GM18505 (cell line): Measurements from ENCODE around the gene C1QTNF4.

Experiments used
- ATAC-seq: cut with Tn5 transposase; IDR thresholded peaks from one replicate; pipeline ENCODE4 v1.9.1; 2021; ENCODE audit not compliant: unreplicated experiment
- POLR2A ChIP-seq: IDR thresholded peaks from 4 replicates; pipeline ENCODE4 v1.6.1; 2011; ENCODE audit warnings: borderline replicate concordance; ENCODE audit not compliant: insufficient read depth, insufficient read length; ENCODE audit errors: extremely low read depth

C1QTNF4 gene

GRCh38 chr11:47545298-47545697 is 48.9 kb downstream of the C1QTNF4 start:
- no peak for TF ChIP-seq POLR2A
- ATAC-seq = no peak

- ATAC-seq = no peak
- TF ChIP-seq POLR2A = no peak
Observed at GRCh38 chr11:47541070-47541469, 53.1 kb downstream of the C1QTNF4 start.

GRCh38 chr11:47539681-47540039 is 54.6 kb downstream of the C1QTNF4 start:
- TF ChIP-seq POLR2A = no peak
- ATAC-seq = no peak
